ENCODE results near the gene TJP1.
"Not testable (repeated sequence)": the region's sequence is repeated elsewhere in the genome, so short reads cannot be mapped to it uniquely, and the experiment has no call there.

TJP1 gene

DNA sequence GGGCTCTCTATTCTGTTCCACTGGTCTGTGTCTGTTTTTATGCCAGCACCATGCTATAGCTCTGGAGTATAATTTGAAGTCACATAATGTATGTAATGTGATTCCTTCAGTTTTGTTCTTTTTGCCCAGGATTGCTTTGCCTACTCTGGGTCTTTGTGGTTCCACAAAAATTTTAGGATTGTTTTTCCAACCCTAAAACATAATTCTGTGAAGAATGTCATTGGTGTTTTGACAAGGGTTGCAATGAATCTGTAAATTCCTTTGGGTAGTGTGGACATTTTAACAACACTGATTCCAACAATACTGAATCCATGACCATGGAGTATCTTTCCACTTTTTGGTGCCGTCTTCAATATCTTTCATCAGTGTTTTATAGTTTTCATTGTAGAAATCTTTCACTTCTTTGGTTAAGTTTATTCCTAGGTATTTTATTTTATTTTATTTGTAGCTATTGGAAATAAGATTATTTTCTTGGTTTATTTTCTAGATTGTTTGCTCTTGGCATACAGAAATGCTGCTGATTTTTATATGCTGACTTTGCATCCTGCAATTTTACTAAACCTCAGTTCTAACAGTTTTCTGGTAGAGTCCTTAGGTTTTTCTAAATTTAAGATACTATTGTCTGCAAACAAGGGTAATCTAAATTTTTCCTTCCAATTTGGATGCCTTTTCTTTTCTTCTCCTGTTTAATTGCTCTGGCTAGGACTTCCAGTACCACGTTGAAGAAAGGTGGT lies 29.7 kb downstream of the TJP1 start:
- DNase-seq: no peak

DNA sequence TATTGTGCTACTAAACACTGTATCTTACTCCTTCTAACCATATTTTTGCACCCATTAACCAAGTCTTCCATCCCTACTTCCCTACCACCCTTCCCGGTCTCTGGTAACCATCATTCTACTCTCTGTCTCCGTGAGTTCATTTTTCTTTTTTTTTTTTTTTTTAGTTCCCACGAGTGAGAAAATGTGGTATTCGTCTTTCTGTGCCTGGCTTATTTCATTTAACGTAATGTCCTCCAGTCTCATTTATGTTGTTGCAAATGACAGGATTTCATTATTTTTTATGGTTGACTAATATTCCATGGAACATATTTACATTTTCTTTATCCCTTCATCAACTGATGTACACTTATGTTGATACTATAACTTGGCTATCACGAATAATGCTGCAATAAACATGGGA lies 31.7 kb downstream of the TJP1 start:
- no peak for DNase-seq

DNA sequence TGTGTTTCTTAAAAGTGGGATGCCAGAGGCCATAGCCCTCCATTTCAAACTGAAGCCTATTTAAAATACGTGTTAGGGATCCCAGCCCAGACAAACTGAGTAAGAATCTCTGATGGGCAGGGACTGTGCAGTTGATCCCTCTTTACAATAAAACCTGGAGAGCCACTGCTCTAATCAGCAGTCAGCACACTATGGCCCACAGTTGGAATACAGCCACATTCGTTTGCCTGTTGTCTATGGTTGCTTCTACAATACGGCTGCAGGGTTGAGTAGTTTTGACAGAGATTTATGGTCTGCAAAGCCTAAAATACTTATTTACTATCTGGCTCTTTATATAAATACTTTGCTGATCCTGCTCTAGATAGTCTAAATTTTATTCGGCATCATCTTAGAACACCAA lies 32.4 kb downstream of the TJP1 start:
- DNase-seq: no peak

DNA sequence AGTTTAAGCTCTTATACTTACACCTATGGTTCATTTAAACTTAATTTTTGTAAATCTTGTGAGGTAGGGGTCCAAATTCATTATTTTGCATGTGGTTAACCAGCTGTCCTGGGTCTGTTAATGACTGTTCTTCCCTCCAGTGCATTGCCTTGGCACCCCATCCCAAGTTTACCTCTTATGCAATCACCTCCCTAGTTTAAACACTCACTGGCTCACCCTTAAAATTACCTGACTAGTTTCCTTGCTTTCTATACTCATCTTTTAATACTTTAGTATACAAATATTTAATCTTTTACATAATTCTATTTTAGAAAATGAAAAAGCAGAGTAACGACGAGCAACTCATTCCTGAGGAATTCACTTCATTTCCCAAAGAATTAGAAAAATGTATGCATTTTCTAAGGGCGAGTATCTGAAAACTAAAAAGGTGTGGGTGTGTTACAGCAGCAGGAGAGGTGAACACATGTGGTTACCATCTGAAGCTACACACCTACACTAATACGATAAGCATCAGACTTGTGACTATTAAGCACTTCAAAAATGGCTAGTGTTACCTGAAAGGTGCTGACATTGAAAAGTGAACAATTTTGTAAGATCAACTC lies 33.7 kb downstream of the TJP1 start:
- DNase-seq: no peak

DNA sequence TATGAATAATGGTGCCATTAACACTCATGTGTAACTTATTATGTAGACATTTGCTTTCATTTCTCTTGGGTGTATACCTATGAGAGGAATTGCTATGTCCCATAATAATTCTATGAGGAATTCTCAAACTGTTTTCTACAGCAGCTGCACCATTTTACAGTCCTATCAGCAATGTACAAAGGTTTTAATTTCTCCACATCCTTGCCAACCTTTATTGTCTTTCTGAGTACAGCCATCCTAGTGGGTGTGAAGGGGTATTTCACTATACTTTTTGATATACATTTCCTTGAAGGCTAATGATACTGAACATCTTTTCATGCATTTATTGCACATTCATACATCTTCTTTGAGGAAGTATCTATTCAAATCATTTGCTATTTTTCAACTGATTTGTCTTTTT lies 34.5 kb downstream of the TJP1 start:
- no peak for DNase-seq

DNA sequence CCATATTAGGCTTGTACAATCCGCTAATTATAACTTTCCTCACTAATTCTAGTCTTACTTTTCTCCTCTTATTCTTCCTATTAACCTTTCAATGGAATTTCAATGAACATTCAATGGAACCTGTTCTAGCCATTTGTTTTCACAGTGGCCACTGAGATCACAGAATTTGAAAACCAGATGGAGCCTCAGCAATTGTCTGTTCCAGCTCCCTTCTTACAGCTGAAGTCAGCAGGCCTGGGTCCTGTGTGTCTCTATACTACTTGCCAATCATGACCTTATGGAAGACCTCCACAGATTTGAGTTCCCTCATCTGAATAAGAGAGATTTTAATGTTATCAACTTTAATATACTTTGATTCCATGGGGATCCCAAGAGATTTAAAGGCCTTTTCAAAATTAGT lies 36.6 kb downstream of the TJP1 start:
- DNase-seq: no peak

DNA sequence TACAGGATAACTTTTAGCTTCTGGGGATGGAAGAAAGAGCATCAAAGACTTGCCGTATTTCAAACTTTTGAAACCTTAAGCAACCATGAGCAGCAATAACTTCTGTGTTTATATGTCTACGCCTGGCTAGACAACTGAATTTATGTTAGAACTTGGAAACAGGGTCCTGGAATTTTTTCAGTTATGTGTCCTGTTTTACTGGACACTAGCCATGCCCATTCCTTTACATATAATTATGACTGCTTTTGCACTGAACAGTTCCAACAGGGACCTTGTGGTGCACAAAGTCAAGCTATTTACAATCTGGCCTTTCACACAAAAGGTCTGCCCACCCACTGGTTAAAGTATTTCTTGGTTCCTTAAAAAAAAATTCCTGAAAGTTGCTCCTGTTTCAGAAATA lies 37.1 kb downstream of the TJP1 start:
- no peak for DNase-seq

DNA sequence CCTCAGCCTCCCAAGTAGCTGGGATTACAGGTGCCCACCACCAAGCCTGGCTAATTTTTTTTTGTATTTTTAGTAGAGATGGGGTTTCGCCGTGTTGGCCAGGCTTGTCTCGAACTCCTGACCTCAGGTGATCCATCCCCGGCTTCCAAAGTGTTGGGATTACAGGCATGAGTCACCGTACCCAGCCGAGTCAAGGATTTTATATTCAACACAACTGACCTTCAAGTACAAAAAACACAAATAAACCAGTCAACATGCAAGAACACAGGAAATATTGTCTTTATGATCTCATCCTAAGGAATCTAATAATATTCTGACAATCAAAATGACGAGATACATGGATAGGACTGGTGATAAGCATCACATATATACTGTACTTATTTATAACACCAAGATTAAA lies 37.9 kb downstream of the TJP1 start:
- no peak for DNase-seq

DNA sequence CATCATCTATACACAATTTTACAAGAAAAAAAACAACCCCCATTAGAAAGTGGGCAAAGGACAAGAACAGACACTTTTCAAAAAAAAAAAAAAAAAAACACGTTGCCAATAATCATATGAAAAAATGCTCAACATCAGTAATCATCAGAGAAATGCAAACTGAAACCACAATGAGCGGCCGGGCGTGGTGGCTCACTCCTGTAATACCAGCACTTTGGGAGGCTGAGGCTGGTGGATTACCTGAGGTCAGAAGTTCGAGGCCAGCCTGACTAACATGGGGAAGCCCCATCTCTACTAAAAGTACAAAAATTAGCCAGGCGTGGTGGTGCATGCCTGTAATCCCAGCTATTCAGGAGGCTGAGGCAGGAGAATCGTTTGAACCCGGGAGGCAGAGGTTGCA lies 39.5 kb downstream of the TJP1 start:
- not testable (repeated sequence) for DNase-seq

DNA sequence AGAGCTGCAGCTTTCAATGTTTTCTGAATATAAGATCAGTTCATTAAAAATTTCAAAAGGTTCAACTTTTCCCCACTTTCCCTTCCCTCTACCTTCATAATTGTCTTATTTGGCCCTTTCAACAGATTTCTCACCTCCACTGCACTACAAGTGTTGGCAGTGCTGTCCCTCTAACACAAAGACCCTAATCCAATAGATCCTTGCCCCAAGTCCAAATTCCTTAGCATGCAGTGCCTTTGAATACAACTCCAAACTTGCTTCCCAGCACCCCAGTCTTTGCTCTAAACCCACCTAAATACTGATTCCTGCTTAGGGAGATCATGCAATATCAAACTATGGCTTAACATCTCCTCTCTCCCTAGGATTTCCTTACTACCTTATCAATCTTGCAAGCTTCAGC lies 43.9 kb downstream of the TJP1 start:
- no peak for DNase-seq

DNA sequence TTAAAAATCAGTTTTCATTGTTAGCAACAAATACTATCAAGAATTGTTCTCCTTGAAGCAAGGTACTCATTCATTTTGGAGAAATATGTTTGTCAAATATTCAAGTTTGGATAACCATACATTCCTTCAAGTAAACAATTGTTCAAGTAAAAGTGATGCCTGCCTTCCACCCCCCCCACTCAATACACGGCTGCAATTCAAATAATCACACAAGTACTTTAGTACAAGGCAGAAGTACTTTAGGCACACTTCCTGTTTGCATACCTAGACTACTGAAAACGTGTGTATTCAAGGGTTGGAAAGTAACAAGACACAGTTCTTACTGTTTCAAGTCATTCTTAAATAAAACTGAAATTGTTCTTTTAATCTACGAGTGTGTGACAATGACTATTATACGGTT lies 45.4 kb downstream of the TJP1 start:
- DNase-seq: no peak

DNA sequence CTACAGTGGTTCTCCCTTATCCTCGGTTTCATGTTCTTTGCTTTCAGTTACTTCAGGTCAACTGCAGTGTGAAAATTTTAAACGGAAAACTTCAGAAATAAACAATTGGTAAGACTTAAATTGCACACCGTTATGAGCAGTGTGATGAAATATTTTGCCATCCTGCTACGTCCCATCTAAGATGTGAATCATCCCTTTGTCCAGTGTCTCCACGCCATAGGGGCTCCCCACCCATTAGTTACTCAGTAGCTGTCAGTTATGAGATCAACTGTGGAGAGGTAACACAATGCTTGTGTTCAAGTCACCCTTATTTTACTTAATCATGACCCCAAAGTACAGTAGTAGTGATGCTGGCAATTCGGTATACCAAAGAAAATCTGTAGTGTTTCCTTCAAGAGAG lies 47.4 kb downstream of the TJP1 start:
- DNase-seq: no peak

DNA sequence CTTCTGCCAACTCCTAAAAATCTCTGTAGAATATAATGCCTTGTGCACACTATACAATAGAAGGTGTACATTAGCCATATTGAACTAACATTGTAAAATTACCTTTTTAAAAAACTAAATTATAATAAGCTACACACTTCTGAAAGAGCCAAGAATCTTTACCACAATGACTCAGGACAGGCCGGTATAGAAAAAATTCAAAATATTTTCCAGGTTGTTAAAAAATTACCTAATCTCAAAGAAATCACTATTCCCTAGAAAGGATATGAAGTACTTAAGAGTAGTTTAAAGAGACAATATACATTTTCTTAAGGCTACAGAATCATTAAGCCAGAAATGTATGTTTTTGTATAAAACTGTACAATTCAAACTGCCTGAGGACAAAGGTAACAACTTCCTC lies 48.5 kb downstream of the TJP1 start:
- no peak for DNase-seq

DNA sequence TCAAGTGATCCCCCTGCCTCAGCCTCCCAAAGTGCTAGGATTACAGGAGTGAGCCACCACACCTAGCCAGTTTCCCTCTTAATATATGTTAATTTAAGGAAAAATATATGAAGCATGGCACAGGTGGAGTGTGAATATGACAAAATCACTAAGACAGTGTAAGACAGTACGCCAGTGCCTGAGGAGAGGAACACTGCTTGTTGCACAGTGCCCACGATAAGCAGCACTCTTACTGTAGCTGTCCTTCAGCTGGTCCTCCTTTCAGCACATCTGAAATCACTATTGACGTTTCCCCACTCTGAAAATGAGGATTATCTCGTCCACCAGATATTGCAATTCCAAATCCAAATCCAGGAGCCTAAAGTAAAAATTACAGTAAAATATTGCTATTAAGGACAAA lies 49.3 kb downstream of the TJP1 start:
- no peak for DNase-seq

DNA sequence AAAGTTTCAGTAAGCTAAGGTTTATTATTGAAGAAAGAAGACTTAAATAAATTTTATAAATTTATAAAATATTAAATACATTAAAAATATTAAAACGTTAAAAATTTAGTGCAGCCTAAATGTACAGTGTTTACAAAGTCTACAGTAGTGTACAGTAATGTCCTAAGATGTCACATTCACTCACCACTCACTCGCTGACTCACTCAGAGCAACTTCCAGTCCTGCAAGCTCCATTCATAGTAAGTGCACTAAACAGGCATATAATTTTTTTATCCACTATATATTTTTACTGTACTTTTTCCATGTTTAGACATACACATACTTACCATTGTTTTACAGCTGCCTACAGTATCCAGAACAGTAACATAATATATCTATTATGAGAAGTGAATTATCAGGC lies 51.5 kb downstream of the TJP1 start:
- DNase-seq: no peak

DNA sequence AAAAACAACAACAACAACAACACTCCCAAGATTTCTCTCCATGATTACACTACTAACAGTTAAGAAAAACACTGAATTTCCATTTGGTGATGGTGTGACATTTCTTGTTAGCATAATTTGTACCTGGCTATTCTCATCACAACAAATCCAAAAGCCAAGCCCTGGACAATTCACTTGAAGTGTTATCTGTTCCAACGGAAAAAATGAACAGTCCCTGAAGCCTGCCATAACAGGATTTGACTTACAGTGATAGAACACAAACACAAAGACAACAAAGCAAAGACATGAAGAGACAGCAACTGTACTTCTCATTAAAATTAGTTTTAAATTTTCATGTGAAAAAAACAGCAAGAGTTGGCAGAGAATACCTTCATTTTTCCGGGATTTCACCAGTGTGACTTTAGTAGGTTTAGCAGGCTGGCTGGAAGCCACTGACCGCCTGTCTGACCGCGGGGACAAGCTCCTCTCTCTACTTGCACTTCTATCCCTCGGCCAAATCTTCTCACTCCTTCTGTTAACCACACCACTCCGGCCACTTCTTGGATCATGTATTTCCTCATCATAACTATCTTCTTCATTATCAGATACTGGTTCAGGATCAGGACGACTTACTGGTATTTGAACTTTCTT lies 56.3 kb downstream of the TJP1 start:
- no peak for DNase-seq

DNA sequence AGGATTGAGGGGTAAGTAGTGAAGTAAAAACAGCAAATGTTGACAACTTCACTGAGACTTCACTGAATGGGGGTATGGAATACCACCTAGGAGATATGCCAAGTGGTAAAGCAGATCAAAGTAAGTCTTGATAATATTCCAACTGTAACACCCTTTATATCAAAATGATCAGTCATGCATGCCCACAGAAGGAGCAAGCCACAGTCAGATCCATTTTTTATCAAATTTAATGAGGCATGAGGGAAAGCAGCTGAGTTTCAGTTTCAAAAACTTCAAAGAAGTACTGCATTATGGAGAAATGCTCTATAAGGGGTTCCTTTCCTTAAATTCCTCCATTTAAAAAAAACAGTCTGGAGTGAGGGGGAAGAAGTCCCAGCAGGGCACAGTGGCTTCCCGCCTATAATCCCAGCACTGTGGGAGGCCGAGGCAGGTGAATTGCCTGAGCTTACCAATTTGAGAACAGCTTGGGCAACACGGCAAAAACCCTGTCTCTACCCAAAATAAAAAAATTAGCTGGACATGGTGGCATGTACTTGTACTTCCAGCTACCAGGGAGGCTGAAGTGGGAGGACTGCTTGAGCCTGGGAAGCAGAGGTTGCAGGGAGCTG lies 56.9 kb downstream of the TJP1 start:
- DNase-seq: no peak

DNA sequence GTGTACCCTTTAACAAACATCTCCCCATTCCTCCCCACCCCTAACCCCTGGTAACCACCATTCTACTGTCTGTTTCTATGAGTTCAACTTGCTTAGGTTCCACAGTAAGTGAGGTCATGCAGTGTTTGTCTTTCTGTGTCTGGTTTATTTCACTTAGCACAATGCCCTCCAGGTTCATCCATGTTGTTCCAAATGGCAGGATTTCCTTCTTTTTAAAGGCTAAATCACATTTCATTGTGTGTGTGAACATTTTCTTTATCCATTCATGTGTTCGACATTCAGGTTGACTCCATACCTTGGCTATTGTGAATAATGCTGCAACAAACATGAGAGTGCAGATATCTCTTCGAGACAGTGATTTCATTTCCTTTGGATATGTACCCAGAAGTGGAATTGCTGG lies 62.7 kb downstream of the TJP1 start:
- DNase-seq: no peak

DNA sequence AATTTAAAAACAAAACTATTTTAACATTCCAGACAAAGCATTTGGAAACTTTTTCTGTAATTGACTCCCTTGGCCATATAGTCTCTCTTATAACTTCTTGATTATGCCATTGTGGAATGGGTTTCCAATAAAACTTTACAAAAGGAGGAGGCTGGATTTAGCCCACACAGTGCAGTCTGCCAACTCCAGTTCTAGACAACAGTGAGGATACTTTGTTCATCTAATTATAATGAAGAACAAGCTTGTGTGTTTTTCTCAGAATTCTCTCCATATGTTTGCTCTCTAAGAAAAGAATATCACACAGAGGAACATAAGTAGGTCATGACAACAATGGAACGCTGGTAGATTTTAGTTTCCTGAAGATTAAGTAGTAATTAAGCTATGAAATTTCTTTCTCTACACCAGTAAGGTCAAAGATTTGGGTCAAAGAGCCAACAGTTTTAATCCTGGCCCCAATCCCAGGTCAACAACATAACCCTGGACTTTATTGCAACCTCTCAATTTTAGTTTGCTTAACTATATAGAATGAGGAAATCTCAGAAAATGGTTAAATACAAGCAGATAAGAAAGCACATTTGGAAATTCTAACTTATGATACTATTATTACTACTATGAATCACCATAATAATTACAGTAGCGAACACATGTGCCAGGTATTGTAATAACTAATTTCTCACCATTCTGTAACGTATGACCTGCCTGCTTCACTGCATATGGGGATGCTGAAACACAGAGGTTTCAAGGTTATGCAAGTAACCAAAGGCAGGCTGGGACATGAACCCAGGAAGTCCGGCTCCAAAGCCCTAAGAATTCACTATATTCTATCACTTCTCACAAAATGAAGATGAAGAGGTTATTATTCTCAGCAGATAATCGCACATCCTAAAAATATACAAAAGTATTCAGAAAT lies 65.7 kb downstream of the TJP1 start:
- no peak for DNase-seq

DNA sequence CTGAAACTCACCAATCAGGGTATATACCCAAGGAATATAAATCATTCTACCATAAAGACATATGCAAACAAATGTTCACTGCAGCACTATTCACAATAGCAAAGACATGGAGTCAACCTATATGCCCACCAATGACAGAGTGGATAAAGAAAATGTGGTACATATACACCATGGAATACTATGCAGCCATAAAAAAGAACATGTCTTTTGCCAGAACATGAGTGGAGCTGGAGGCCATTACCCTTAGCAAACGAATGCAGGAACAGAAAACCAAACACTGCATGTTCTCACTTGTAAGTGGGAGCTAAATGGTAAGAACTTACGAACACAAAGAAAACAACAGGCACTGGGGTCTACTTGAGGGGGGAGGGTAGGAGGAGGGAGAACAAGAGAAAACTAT lies 68.3 kb downstream of the TJP1 start:
- not testable (repeated sequence) for DNase-seq

DNA sequence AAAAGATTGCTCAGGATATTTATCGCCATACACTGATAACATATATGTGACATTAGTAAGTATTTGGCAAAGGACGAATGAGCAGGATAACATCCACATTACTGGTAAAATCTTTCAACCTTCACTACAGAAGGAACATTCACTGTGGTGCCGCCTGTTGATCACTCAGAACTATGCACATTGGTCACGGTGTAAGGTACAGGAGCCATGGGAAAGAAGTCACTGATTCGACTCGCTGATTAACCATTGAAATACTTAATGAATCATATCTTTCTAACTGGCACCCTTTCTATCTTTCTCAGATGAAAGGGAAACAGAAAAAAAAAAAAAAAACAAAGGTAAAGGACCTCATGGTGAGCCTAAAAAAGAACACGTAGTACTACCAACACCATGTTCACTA lies 68.8 kb downstream of the TJP1 start:
- no peak for DNase-seq

DNA sequence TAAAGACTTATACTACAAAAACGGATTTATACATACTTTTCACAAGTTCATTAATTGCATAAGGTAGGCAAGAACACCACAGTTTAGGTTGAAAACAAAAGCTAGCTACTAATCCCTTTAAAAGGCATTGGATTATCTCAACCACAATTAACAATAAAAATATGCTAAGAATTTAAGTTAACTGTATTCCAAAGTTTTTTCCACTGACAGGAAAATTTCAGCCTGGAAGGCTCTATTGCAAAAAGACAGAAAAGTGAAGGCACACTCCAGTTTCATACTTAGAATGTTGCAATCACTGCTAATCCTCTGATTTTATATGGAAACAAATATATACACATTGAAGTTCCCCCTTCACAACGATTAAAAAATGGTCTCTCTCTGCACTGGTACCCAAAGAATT lies 71.5 kb downstream of the TJP1 start:
- DNase-seq: no peak

Measured in SHP77 treated with DMSO at 0.1 percent for 48 hours (cell line).